ENCODE results near the gene CCDC181. TPM values are rescaled to one million over a fixed set of nuclear protein-coding genes. Genes with fewer than 3 reads are reported as not detected.

The CCDC181 gene
- total and polyA plus RNA-seq, 5 experiments from 2014 or later, result 0.14 TPM; not detected in 4

DNA sequence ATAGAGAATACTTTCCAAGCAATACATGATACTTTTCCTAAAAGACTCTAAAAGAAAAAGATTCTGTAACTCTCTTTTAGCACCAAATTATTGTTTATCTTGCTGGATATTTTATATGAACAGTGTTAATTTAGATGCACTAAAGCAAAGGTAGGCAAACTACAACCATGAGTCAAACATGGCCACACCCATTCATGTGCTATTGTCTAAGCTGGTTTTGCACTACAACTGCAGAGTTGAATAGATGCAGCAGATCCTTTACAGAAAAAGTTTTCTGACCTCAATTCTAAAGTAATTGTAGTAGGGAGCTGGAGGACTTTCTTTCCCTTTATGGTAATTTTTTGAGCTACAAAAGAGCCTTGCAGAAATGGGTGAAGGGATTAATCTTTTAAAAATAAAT, 39.9 kb downstream of the CCDC181 start:
- DNase-seq (no peak), ATAC-seq (no peak)
- Mint-ChIP-seq H3K27me3 (no peaks in the 10 kb centered on the region), H3K4me3 (no peak overlapping the region), H3K36me3 (peaks cover 18 to 51% (median 48%) of the 10 kb centered on the region in 3 donors), H3K9me3 (no peaks in the 10 kb centered on the region), H3K4me1 (peaks cover 0 to 3% (median 0%) of the 10 kb centered on the region in 4 donors), H3K27ac (no peak overlapping the region)
- POLR2A ChIA-PET, result no interaction called here

DNA sequence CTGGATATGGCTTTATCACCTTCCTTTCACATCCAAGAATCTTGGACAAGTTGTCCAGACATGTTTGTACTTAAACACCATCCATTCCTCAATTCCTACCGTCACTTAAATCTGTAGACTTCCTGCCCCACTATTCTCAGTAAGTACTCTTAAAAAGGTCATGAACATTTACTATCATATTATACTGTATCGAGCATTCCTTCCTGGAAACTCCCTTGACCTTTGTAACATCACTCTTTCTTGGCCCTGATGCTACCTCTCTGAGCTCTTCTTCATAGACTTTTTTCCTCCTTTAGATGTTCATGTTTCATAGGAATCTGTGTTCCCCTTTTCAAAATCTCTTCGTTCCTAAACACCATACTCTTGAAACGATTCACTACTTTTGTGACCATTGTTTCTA, 43.8 kb downstream of the CCDC181 start:
- Mint-ChIP-seq H3K27me3 (no peaks in the 10 kb centered on the region), H3K4me3 (no peak overlapping the region), H3K9me3 (no peaks in the 10 kb centered on the region), H3K36me3 (peaks cover 13 to 41% (median 22%) of the 10 kb centered on the region in 3 donors), H3K4me1 (no peaks in the 10 kb centered on the region), H3K27ac (no peak overlapping the region)
- ATAC-seq, result no peak
- no peak for DNase-seq
- POLR2A ChIA-PET, result no interaction called here

DNA sequence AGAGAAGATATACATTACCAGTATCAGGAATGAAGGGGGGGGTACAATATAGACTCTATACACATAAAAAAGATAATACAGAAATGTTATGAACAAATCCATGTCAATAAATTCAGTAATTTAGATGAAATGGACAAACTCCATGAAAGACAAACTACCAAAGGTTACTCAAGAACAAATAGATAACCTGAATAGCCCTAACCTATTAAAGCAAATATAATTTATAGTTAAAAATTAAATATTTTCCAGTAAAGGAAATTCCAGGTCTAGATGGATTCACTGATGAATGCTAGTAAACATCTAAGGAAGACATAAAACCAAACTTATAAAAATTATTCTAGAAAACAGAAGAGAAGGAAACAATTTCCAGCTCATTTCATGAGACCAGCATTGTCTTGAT, 46.1 kb downstream of the CCDC181 start:
- no peak overlapping the region for H3K4me3 Mint-ChIP-seq
- ATAC-seq, result no peak
- no peak for DNase-seq
- POLR2A ChIA-PET, result no interaction called here
- no peaks in the 10 kb centered on the region for H3K27me3 Mint-ChIP-seq
- H3K27ac Mint-ChIP-seq, result no peak overlapping the region
- peaks cover 14 to 45% (median 28%) of the 10 kb centered on the region in 3 donors for H3K36me3 Mint-ChIP-seq
- no peaks in the 10 kb centered on the region for H3K9me3 Mint-ChIP-seq
- H3K4me1 Mint-ChIP-seq, result peaks cover 0 to 3% (median 0%) of the 10 kb centered on the region in 4 donors

DNA sequence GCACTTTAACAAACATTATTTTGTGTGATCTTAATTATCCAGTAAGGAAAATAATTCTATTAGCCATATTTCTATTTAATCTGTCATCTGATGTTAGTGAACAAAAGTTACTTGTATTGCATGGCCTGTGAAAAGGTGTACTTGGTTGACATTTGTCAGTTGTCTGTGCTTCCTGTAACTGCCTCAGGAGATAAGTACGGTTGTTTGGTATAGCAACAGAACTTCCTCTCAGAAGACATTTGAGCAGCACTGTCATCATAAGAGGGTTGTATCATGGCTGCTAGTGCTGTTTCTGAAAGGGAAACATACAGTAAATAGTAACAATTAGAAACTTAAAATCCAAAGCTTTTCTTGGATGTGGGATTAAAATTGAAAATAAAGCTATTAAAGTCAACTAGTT, 55.9 kb downstream of the CCDC181 start:
- Mint-ChIP-seq H3K27me3 (no peaks in the 10 kb centered on the region), H3K9me3 (no peaks in the 10 kb centered on the region), H3K4me3 (peak overlapping the region in 5 of 10 donors; percentile 5 to 30 (median 13)), H3K4me1 (peaks cover 7 to 28% (median 21%) of the 10 kb centered on the region in 4 donors), H3K27ac (peak overlapping the region in 6 of 10 donors; percentile 22 to 65 (median 50)), H3K36me3 (peaks cover 5 to 39% (median 18%) of the 10 kb centered on the region in 3 donors)
- peak in 1 of 10 donors; percentile 34 for DNase-seq
- ATAC-seq, result no peak
- POLR2A ChIA-PET, result interaction anchor here (0.7 kb wide), 1 partner anchor 970 kb away, joined by 5 read pairs; no protein-coding TSS in a partner anchor

DNA sequence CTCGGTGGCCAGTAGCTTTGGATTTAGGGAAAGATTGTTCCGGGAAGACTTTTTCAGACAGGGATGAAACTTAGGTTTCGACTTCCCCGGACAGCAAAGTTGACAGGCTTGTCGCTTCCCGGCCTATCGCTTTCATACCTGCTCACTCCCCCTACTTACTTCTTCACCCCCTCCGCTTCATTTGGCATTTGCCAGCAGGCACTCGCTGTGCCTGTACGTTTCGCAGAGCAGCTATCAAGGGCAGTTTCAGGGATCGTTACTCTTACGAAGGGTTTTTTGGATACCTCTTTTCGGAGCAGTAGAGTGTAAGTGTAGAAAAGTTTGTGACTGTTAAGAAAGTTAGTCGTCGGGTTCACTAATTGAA, 58.9 kb downstream of the CCDC181 start:
- Mint-ChIP-seq H3K27me3 (no peaks in the 10 kb centered on the region), H3K27ac (no peak overlapping the region), H3K36me3 (peaks cover 5 to 36% (median 16%) of the 10 kb centered on the region in 3 donors), H3K4me3 (no peak overlapping the region), H3K4me1 (peaks cover 13 to 46% (median 32%) of the 10 kb centered on the region in 4 donors), H3K9me3 (peaks cover 0 to 5% (median 0%) of the 10 kb centered on the region in 9 donors)
- ATAC-seq, result peak; percentile 6 to 11
- DNase-seq, result peak in 8 of 10 donors; percentile 8 to 58 (median 20)
- POLR2A ChIA-PET, result interaction anchor here (0.7 to 1.7 kb wide), 7 partner anchors 13 to 1432 kb away, joined by 3 to 9 read pairs (median 3); partner anchors contain the start of genes CCDC181, METTL18 and SCYL3

DNA sequence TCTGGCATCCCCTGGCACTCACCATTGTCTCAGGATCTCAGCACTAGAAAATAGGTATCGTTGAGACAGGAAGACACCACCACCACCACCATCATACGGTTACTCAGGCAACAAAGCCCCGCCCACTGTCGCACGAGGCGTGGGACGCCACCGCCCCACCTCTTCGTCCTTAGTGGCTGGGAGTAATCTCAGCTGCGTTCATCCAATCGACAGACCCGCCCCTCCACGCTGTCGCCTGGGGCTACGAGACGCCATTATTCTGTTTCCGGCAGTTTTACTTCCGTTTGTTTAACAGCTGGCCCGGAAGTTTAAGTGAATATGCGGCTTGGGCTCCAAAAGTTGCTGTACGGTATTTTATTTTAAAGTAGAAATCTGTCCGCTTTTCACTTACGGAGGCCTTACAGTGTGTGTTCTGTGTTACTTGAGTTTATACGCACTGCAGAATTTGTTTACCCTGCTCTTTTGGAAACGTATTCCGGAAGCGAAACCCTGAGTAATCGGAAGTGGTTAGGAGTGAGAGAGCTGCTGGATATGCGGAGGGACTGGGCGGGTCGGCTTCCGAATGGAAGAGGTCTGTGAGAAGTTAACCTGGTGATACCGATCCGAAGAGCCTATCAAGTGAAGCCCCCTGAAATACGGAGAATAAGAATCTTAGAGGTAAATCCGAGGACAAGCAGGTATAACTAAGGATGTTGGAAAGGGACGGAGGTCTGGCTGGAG, 59.4 kb downstream of the CCDC181 start, which contains the start of the genes BLZF1 and NME7:
Gene BLZF1 (plus strand): TSS at position 510 of the 720 bp plus-strand sequence. CDS start 1,328 bp downstream, outside the sequence.
Gene NME7 (minus strand): TSS at position 112 of the 720 bp plus-strand sequence. CDS start 87 bp downstream, at position 25.
- DNase-seq (peak; percentile 92 to 99 (median 98)), ATAC-seq (peak; percentile 95)
- Mint-ChIP-seq H3K27me3 (no peaks in the 10 kb centered on the region), H3K36me3 (peaks cover under 1 to 30% (median 12%) of the 10 kb centered on the region in 3 donors), H3K4me3 (peak within 1 kb of the TSS in 7 of 10 donors; percentile 40 to 77 (median 56)), H3K27ac (peak within 1 kb of the TSS in 3 of 10 donors; percentile 36 to 84 (median 44)), H3K9me3 (peaks cover 0 to 5% (median 0%) of the 10 kb centered on the region in 9 donors), H3K4me1 (peaks cover 11 to 47% (median 30%) of the 10 kb centered on the region in 4 donors)
- POLR2A ChIA-PET, result interaction anchor here (0.6 to 1.7 kb wide), 9 partner anchors 12 to 1432 kb away, joined by 3 to 9 read pairs (median 3); partner anchors contain the start of genes CCDC181, METTL18, SCYL3 and SLC19A2

DNA sequence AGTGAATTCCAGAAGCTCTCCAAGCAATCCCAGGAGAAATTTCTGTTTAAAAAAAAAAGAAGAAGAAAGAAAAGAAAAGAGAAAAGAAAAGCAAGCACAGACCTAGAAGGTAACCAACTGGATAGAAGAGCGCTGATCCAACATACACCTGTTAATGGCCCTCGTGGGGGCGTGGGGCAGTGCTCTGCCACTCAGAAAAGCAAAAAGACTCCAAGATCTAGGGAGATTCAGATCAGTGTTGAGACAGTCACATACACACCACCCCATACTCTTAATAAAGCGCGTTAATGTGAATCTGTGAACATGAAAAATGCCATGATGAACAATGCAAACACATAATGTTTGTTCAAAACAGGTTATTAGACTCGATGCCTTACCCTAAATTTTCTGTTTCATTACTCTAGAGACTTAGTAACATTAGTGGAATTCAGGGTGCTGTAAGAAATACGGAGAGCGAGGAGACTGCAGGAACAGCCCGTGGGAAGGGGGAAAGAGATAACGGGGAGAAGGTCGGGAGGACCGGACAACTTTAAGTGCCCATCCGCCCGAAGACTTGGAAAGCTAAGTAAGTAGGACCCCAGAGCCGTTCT, 60.1 kb downstream of the CCDC181 start:
- DNase-seq (peak in 1 of 10 donors; percentile 62), ATAC-seq (peak in 1 of 2 donors; percentile 8)
- POLR2A ChIA-PET, result interaction anchor here (0.6 to 1.7 kb wide), 5 partner anchors 12 to 1431 kb away, joined by 3 to 9 read pairs (median 3); partner anchors contain the start of genes METTL18 and SLC19A2
- Mint-ChIP-seq H3K36me3 (peaks cover 0 to 26% (median 15%) of the 10 kb centered on the region in 3 donors), H3K27ac (no peak overlapping the region), H3K4me3 (no peak overlapping the region), H3K27me3 (no peaks in the 10 kb centered on the region), H3K4me1 (peaks cover 13 to 53% (median 32%) of the 10 kb centered on the region in 4 donors), H3K9me3 (peaks cover 0 to 5% (median 0%) of the 10 kb centered on the region in 9 donors)

DNA sequence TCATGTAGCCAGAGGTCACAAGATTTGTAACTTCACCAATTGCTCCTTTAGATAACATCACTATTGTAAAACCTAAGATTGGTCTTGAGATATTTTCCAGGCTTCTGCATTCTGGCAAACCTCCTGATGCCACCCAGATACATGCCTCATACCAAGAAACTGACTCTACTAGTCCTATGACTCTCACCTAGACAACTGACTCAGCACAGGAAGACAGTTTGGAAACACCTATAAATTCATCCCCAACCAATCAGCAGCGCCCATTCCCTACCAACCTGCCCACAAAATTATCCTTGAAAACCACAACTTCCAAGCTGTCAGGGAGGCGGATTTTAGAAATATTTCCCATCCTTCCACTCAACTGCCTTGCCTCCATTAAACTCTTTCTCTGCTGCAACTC, 62.3 kb downstream of the CCDC181 start:
- Mint-ChIP-seq H3K4me1 (peaks cover 11 to 43% (median 26%) of the 10 kb centered on the region in 4 donors), H3K4me3 (peak overlapping the region in 1 of 10 donors; percentile 29), H3K9me3 (peaks cover 0 to 5% (median 0%) of the 10 kb centered on the region in 9 donors), H3K27ac (peak overlapping the region in 6 of 10 donors; percentile 15 to 64 (median 50)), H3K27me3 (no peaks in the 10 kb centered on the region), H3K36me3 (peaks cover 0 to 8% (median 8%) of the 10 kb centered on the region in 3 donors)
- POLR2A ChIA-PET, result interaction anchor here (1.2 kb wide), 1 partner anchor 24 kb away, joined by 3 read pairs; no protein-coding TSS in a partner anchor
- DNase-seq, result no peak
- no peak for ATAC-seq

DNA sequence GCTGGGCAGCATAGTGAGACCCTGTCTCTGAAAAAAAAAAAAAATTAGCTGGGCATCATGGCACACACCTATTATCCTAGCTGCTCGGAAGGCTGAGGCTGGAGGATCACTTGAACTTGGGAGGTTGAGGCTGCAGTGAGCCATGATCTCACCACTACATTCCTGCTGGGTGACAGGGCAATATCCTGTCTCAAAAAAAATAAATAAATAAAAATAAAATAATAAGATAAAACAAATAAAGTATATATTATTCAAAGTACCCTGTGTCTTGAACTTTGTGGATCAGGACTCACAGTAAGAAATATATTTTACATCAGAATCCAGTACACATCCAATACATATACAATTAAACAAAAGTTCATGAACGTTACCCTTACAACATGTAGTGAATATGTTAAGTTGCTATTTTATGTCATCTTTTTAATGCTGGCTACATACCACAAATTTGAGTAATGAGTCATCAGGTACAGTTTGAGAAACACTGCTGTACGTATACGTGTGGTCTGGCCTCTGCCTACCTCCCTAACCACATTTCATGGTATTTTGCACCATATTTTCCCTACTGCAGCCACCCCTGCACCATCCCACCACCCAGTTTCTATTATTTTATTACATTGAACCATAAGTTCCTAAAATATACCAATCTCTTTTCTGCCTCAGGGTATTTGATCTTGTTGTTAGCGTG, 64.1 kb downstream of the CCDC181 start:
- Mint-ChIP-seq H3K27ac (peak overlapping the region in 7 of 10 donors; percentile 42 to 74 (median 60)), H3K9me3 (peaks cover 0 to 5% (median 0%) of the 10 kb centered on the region in 9 donors), H3K4me3 (peak overlapping the region in 2 of 10 donors; percentile 44 to 54), H3K4me1 (peaks cover 11 to 33% (median 22%) of the 10 kb centered on the region in 4 donors), H3K36me3 (peaks cover 0 to 6% (median 5%) of the 10 kb centered on the region in 3 donors), H3K27me3 (no peaks in the 10 kb centered on the region)
- POLR2A ChIA-PET, result no interaction called here
- DNase-seq (no peak), ATAC-seq (no peak)

DNA sequence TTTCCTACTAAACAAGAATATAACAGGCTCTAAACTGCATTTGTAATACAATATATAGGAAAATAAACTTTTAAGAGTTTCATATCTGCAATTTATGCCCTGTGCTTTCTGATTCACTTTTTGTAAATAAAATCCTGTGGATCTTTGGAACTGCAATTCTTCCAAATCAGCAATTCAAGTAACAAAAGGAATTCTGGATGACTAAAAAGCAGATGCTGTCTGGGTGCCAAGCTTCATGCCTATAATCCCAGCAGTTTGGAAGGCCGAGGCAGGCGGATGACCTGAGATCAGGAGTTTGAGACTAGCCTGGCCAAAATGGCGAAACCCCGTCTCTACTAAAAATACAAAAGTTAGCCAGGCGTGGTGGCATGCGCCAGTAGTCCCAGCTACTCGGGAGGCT, 66.0 kb downstream of the CCDC181 start:
- Mint-ChIP-seq H3K4me1 (peaks cover 11 to 33% (median 22%) of the 10 kb centered on the region in 4 donors), H3K27me3 (no peaks in the 10 kb centered on the region), H3K4me3 (no peak overlapping the region), H3K36me3 (peaks cover 0 to 6% (median 5%) of the 10 kb centered on the region in 3 donors), H3K27ac (no peak overlapping the region), H3K9me3 (peaks cover 0 to 5% (median 0%) of the 10 kb centered on the region in 9 donors)
- DNase-seq (no peak), ATAC-seq (no peak)
- POLR2A ChIA-PET, result no interaction called here

DNA sequence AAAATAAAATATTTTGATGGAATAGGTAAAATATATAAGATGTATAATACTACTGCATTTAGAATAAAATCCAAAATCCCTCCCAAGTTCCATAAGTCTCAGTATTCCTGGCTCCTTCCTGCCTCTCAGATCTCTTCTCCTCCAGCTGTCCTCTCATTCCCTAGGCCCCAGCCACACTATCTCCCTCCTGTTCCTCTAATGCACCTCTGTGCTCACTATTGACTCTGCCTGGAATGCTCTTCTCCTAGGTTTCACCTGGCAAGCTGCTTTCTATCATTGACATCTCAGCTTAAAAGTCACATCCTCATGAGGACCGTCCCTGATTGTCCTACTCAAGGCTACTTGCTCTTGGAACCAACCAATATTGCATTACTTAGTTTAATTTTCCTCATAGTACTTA, 66.9 kb downstream of the CCDC181 start:
- H3K9me3 Mint-ChIP-seq, result peaks cover 0 to 5% (median 0%) of the 10 kb centered on the region in 9 donors
- H3K4me3 Mint-ChIP-seq, result no peak overlapping the region
- peaks cover 0 to 6% (median 5%) of the 10 kb centered on the region in 3 donors for H3K36me3 Mint-ChIP-seq
- ATAC-seq (no peak), DNase-seq (no peak)
- peaks cover 12 to 33% (median 22%) of the 10 kb centered on the region in 4 donors for H3K4me1 Mint-ChIP-seq
- no peaks in the 10 kb centered on the region for H3K27me3 Mint-ChIP-seq
- H3K27ac Mint-ChIP-seq, result no peak overlapping the region
- POLR2A ChIA-PET, result no interaction called here
